Measurements from ENCODE around the gene HARBI1. TPM values are rescaled to one million over a fixed set of nuclear protein-coding genes. Genes with fewer than 3 reads are reported as not detected.
A peak's percentile ranks its signal among the peaks of the same experiment; 100 is the strongest.

Gene HARBI1
- total RNA-seq, 1 donor from 2014 or later = 8.1 TPM

DNA sequence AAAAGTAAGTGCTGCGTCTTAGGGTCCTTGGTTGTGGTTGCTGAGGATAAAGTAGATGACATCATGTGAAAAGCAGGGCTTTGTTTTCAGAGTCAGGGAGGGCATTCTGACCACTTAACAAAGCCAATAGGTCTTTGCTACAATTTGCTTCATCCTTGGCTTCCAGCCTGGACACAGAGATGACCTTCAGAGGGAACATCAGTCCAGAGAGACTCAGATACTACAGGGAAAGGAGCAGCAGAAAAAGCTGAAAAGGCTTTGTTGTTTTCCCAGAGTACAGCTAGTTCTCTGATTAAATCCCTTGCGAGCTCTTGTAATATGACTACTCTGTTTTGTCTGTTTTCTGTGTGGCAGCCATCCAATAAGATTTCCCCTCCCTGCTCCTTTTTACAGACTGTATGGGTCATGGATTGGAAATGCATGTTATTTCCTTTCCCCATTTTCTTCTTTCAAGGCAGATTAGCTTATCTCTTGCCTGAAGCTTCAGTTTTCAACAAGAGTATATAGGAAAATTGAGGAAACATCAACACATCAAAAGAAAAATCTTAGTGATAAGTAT is 32.2 kb upstream of the HARBI1 start:
- Histone ChIP-seq H3K4me3 (ENCODE audit: insufficient read depth, low read depth, low read length) (peak overlapping the region; percentile 30), H3K27ac (ENCODE audit: low read depth, low read length) (peak overlapping the region; percentile 99), H3K27me3 (ENCODE audit: insufficient read depth, low read length) (no peaks in the 10 kb centered on the region), H3K4me1 (ENCODE audit: insufficient read depth, low read length) (peaks cover 20% of the 10 kb centered on the region), H3K9ac (ENCODE audit: low read length) (peak overlapping the region; percentile 82), H3K79me2 (ENCODE audit: insufficient read depth, low read length) (peaks cover under 1% of the 10 kb centered on the region), H3K4me2 (ENCODE audit: low read length) (peak overlapping the region; percentile 80), H2AFZ (ENCODE audit: low read depth, low read length) (peak overlapping the region; percentile 66), H4K20me1 (ENCODE audit: insufficient read depth, low read length) (no peaks in the 10 kb centered on the region), H3K9me3 (ENCODE audit: insufficient read depth, low read depth, low read length) (no peaks in the 10 kb centered on the region), H3K36me3 (ENCODE audit: insufficient read depth, low read length) (peaks cover 35% of the 10 kb centered on the region)
- peaks cover 30% of the 10 kb centered on the region for H3K4me1 Mint-ChIP-seq (ENCODE audit: low read depth, unreplicated experiment)
- DNase-seq (ENCODE audit: low read depth) (peak; percentile 95), FAIRE-seq (peak; percentile 82)
- peak overlapping the region; percentile 85 for H3K27ac Mint-ChIP-seq (ENCODE audit: unreplicated experiment)
- H3K27me3 Mint-ChIP-seq (ENCODE audit: low read depth, unreplicated experiment) = no peaks in the 10 kb centered on the region
- H3K4me3 Mint-ChIP-seq (ENCODE audit: unreplicated experiment) = no peak overlapping the region
- H3K36me3 Mint-ChIP-seq (ENCODE audit: low read depth, unreplicated experiment) = peaks cover 19% of the 10 kb centered on the region
- TF ChIP-seq EZH2 (IDR thresholded peaks at IDR 0.05; ENCODE audit: insufficient read depth, low read length) (no peak), CTCF (IDR thresholded peaks at IDR 0.05; ENCODE audit: insufficient read depth, low read depth, low read length) (no peak)
- no peaks in the 10 kb centered on the region for H3K9me3 Mint-ChIP-seq (ENCODE audit: unreplicated experiment)

- Mint-ChIP-seq H3K4me3 (ENCODE audit: unreplicated experiment) (no peak overlapping the region), H3K9me3 (ENCODE audit: unreplicated experiment) (no peaks in the 10 kb centered on the region), H3K36me3 (ENCODE audit: low read depth, unreplicated experiment) (peaks cover 21% of the 10 kb centered on the region), H3K27me3 (ENCODE audit: low read depth, unreplicated experiment) (no peaks in the 10 kb centered on the region), H3K27ac (ENCODE audit: unreplicated experiment) (no peak overlapping the region), H3K4me1 (ENCODE audit: low read depth, unreplicated experiment) (peaks cover 19% of the 10 kb centered on the region)
- no peak for DNase-seq (ENCODE audit: low read depth)
- Histone ChIP-seq H2AFZ (ENCODE audit: low read depth, low read length) (no peak overlapping the region), H3K4me2 (ENCODE audit: low read length) (no peak overlapping the region), H3K36me3 (ENCODE audit: insufficient read depth, low read length) (peaks cover 17% of the 10 kb centered on the region), H3K9me3 (ENCODE audit: insufficient read depth, low read depth, low read length) (no peaks in the 10 kb centered on the region), H3K9ac (ENCODE audit: low read length) (no peak overlapping the region), H4K20me1 (ENCODE audit: insufficient read depth, low read length) (peaks cover 21% of the 10 kb centered on the region), H3K27me3 (ENCODE audit: insufficient read depth, low read length) (no peaks in the 10 kb centered on the region), H3K4me3 (ENCODE audit: insufficient read depth, low read depth, low read length) (no peak overlapping the region), H3K79me2 (ENCODE audit: insufficient read depth, low read length) (peaks cover 27% of the 10 kb centered on the region), H3K27ac (ENCODE audit: low read depth, low read length) (no peak overlapping the region), H3K4me1 (ENCODE audit: insufficient read depth, low read length) (peaks cover 5% of the 10 kb centered on the region)
- TF ChIP-seq CTCF (IDR thresholded peaks at IDR 0.05; ENCODE audit: insufficient read depth, low read depth, low read length) (no peak), EZH2 (IDR thresholded peaks at IDR 0.05; ENCODE audit: insufficient read depth, low read length) (no peak)
- FAIRE-seq = no peak
These were observed 27.0 kb upstream of the HARBI1 start for GRCh38 chr11:46643986-46644385.

DNA sequence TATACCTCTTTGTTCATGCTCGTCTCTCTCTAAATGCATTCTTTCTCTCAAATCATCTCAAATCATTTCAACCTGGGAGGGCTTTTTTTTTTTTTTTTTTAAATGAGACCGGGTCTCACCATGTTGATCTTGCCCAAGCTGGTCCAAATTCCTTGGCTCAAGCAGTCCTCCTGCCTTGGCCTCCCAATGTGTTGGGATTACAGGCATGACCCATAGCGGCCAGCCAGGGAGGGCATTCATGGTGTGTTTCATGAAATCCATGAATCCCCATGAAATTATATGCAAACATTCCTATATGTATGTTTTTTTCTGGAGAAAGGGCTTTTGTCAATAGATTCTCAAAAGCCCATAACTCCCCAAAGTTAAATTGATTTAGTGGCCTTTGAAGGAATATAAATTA is 26.5 kb upstream of the HARBI1 start:
- no peaks in the 10 kb centered on the region for H3K27me3 Mint-ChIP-seq (ENCODE audit: low read depth, unreplicated experiment)
- H3K9me3 ChIP-seq (ENCODE audit: insufficient read depth, low read depth, low read length) = no peaks in the 10 kb centered on the region
- no peak overlapping the region for H3K27ac Mint-ChIP-seq (ENCODE audit: unreplicated experiment)
- H3K79me2 ChIP-seq (ENCODE audit: insufficient read depth, low read length) = peaks cover 27% of the 10 kb centered on the region
- peaks cover under 1% of the 10 kb centered on the region for H3K4me1 ChIP-seq (ENCODE audit: insufficient read depth, low read length)
- no peak overlapping the region for H2AFZ ChIP-seq (ENCODE audit: low read depth, low read length)
- DNase-seq (ENCODE audit: low read depth) (no peak), FAIRE-seq (no peak)
- H3K36me3 Mint-ChIP-seq (ENCODE audit: low read depth, unreplicated experiment) = peaks cover 21% of the 10 kb centered on the region
- H3K36me3 ChIP-seq (ENCODE audit: insufficient read depth, low read length) = peaks cover 17% of the 10 kb centered on the region
- no peak overlapping the region for H3K27ac ChIP-seq (ENCODE audit: low read depth, low read length)
- no peaks in the 10 kb centered on the region for H3K27me3 ChIP-seq (ENCODE audit: insufficient read depth, low read length)
- H3K9me3 Mint-ChIP-seq (ENCODE audit: unreplicated experiment) = no peaks in the 10 kb centered on the region
- H3K4me3 ChIP-seq (ENCODE audit: insufficient read depth, low read depth, low read length) = no peak overlapping the region
- TF ChIP-seq CTCF (IDR thresholded peaks at IDR 0.05; ENCODE audit: insufficient read depth, low read depth, low read length) = no peak
- no peak for TF ChIP-seq EZH2 (IDR thresholded peaks at IDR 0.05; ENCODE audit: insufficient read depth, low read length)
- H4K20me1 ChIP-seq (ENCODE audit: insufficient read depth, low read length) = peaks cover 22% of the 10 kb centered on the region
- no peak overlapping the region for H3K9ac ChIP-seq (ENCODE audit: low read length)
- no peak overlapping the region for H3K4me2 ChIP-seq (ENCODE audit: low read length)
- H3K4me1 Mint-ChIP-seq (ENCODE audit: low read depth, unreplicated experiment) = peaks cover 19% of the 10 kb centered on the region
- no peak overlapping the region for H3K4me3 Mint-ChIP-seq (ENCODE audit: unreplicated experiment)
